T47D (cell line): ENCODE results near the gene RGSL1.
A peak's percentile ranks its signal among the peaks of the same experiment; 100 is the strongest.

Experiments
- DNase-seq, 2 experiments: peaks; one replicate each; pipeline versions ENCODE4 v3.0.0 to v3.0.0-alpha.2; 2011 to 2012; ENCODE audit warnings: low read depth in 1 of 2, low spot score in 1 of 2
- JUND ChIP-seq: IDR thresholded peaks from 2 replicates; pipeline ENCODE4 v1.6.1; 2012; ENCODE audit warnings: low read depth
- in situ Hi-C: cut with HindIII; loops from 2 replicates; pipeline ENCODE4 v1.10.0; 2016; ENCODE audit warnings: low sequenced_read_pairs, low pct_unique_long_range_greater_than_20kb

The RGSL1 gene

DNA sequence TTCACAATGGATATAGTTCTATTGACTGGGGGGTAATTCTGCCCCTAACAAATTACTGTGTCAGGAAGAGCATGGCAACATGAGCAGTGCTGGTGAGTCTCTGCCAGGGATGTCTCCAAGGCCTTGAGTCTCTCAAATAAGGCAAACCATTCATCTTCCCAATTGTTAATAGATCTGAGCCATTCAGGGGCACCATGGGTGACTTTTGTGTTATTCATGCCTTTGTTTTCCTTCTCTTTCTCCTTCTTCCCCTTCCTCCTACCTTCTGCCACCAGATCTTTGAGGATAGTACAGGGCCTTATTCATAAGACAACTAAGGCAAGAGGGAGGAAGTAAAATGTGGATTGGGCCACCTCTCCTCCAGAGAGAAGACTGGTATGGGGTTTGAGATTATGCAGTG, at the start of gene RGSL1:
Gene RGSL1, plus strand, starts transcription at position 60 of the 400 bp plus-strand sequence. Its CDS starts 20 bp downstream, at position 80.
- in situ Hi-C loops: no loop called here
- no peak for TF ChIP-seq JUND
- no peak for DNase-seq

DNA sequence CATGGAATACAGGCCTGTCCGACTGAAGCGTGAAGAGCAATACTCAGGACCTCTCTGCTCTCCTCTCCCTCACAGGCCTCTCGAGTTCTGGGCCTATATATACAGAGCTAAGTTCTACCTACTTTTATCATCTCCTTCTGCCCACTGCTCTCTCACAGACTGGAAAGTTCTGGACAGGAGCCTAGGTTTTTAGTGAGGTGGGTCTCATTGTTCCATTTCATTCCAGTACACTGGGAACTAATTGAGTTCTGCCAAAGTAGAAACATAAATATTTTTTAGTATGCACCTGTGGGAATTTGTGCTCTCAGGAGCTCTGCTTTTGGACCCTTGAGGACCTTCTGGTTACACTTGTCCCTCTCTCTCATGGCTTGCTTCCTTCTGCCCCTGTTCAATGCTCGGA, 49.4 kb upstream of the RGSL1 start, which contains the start of gene TEDDM1:
Gene TEDDM1, minus strand, starts transcription at position 101 of the 400 bp plus-strand sequence. CDS start 182 bp downstream, outside the sequence.
- in situ Hi-C loops: no loop called here
- DNase-seq: no peak
- no peak for TF ChIP-seq JUND

DNA sequence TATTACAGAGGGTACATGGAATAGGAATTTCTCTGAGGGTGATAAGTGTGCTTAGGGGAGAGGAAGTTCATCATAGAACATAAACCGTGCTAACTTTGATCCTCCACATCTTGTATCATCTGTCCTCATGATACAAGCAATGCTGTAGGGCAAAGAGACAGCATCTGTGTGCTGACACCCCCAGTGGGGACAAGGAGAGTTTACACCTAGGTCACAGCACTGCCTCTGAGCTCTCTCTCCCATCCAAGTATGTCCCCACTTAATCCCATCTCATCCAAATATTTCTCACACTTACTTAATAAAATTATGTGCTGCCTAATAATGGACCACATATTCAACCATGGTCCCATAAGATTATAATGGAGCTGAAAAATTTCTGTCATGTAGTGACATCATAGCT, 45.2 kb upstream of the RGSL1 start:
- no peak for TF ChIP-seq JUND
- in situ Hi-C loops: no loop called here
- DNase-seq: no peak

DNA sequence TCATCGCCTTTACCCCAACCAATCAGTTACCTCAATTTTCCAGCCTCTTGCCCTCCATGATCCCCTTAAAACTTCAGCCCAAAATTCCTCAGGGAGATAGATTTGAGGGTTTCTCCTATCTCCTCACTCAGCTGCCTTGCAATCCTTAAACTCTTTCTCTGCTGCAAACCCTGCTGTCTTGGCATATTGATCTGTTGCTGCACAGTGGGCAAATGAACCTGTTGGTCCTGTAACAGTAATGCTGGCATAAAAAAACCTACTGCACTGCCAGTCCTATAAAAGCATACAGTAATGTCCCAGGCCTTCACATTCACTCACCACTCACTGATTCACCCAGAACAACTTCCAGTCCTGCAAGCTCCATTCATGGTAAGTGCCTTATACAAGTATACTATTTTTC, 44.4 kb upstream of the RGSL1 start:
- no peak for DNase-seq
- in situ Hi-C loops: no loop called here
- no peak for TF ChIP-seq JUND

DNA sequence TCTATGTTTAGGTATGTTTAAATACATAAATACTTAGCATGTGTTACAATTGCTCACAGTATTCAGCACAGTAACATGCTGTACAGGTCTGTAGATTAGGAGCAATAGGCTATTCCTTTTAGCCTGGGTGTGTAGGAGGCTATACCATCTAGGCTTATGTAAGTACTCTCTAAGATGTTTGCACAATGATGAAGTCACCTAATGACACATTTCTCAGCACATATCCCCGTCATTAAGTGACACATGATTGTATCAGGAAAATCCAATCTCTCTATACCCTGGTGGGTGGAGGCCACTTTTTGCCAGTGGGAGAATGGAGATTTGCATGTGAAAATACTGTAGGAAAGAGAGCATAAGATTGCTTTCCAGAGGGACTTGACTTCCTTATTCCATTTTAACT, 43.9 kb upstream of the RGSL1 start:
- TF ChIP-seq JUND: no peak
- in situ Hi-C loops: no loop called here
- DNase-seq: no peak

DNA sequence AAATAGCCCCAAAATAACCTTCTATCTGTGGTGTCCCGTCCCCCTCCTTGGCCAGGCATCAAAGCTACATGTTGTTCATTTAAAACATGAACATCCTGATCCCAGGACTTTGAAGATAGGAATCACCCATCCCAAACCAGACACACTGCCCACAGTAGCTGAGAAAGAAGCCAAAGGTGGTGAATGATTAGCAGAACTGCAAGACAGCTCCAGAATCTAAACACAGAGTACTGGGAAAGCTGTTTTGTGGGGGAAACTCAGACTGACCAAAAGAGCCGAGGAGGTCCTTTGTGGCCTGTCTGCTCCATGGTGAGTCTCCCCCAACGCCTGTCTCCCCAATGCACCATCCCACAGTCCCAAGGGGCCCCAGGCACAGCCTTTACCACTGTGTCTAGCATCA, 42.2 kb upstream of the RGSL1 start:
- no peak for DNase-seq
- TF ChIP-seq JUND: no peak
- in situ Hi-C loops: no loop called here

DNA sequence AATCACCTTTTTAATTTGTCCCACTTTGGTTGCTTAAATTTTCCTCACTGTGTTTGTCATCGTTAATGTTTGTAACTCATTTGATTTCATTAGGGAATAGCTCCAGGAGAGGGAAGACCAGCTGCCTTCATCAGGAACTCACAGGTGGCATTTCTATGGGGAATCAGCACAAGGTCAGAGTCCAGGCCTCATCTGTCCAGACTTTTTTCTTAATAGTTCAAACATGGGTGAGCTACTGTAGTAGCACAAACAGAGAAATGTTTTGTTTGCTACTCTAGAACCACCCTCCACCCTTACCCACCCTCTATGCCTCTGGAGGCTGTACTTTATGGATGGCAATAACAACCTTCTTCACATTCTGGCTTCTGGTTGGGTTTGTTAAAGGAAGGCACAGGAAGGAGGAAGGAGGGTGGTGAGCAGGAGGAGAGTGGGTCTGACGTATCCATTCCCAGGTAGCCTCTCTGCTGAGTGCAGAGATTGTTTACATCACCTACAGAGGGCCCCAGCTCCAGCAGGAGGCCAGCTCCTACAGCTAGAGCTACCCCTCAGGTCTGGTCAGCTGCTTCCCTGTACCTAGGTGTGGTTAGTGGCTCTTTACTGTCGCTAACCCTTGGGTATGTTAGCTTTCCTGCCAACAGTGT, 41.4 kb upstream of the RGSL1 start:
- DNase-seq: no peak
- in situ Hi-C loops: no loop called here
- no peak for TF ChIP-seq JUND

DNA sequence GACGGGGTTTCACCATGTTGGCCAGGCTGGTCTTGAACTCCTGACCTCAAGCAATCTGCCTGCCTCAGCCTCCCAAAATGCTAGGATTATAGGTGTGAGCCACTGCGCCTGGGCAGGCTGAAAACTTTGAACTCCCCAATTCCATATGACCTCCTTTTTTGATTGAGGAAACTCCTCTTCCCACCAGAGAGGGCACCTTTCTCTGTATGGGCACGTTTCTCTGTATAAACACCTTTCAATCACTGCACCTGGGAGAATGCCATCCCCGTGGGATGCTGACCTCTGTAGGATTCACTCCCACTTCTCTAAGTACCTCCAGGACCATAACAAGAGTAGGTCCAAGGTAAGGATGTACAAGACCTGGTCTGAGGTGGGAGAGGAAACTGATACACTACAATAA, 39.8 kb upstream of the RGSL1 start:
- no peak for TF ChIP-seq JUND
- DNase-seq: no peak
- in situ Hi-C loops: no loop called here

DNA sequence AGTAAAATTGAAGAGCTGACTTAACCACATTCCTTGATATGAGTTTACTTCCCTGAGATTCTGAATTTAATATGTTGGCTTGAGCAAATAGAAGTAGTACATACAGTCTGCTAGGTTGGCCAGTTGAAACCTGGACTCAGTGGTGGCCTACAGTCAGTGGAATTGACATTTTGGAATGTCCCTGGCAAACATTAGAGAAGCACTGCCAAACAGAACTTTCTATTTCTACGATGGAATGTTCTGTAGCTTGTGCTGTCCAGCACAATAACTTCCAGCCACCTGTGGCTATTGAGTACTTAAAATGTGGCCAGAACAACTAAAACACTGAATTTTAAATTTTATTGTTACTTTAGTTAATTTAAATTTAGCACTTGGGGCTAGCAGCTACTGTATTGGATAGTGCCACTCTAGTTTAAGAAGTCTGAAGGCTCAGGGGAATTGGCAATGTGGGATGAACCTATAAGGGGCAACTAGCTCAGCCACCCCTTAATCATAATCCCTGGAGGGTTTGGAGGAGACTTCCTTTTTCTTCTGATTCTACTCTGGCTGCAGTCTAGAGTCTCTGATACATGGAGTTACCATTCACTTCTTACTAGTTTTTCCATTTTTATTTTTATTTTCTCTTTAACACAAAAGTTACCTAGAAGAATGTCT, 39.2 kb upstream of the RGSL1 start:
- in situ Hi-C loops: no loop called here

DNA sequence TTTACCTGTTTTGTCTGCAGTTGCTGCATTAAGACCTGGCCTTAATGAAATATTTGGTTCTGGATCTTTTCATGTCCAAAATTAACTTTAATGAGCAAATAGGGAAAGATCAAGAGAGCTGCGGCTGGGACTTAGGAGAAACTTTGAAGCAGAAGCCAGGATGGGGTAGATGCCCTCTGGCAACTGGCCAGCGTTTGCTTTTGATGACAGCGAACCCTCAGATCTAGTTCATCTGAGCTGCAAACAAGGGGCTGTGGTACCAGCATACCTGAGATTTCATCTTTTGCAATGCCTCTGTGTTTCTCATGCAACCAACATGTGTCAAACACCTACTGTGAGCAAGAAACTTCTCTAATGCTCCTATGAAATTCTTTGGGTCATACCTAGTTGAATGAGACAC, 36.5 kb upstream of the RGSL1 start:
- in situ Hi-C loops: no loop called here
- DNase-seq: no peak
- TF ChIP-seq JUND: no peak

More for the DNA sequence above, 39.2 kb upstream of the RGSL1 start:
- no peak for TF ChIP-seq JUND
- peak; percentile 18 to 56 for DNase-seq

DNA sequence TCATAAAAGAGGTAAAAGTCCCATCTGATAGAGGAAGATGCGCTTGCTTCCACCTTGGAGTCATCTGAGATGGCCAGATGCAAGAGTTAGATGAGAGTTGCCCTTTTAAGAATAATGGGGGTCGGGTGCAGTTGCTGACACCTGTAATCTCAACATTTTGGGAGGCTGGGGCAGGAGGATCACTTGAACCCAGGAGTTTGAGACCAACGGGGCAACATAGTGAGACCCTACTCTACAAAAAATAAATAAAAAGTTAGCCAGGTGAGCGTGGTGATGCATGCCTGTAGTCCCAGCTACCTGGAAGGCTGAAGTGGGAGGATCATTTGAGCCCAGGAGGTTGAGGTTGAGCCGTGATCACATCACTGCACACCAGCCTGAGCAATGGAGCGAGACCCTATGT, 36.0 kb upstream of the RGSL1 start:
- in situ Hi-C loops: no loop called here
- TF ChIP-seq JUND: no peak
- DNase-seq: no peak

DNA sequence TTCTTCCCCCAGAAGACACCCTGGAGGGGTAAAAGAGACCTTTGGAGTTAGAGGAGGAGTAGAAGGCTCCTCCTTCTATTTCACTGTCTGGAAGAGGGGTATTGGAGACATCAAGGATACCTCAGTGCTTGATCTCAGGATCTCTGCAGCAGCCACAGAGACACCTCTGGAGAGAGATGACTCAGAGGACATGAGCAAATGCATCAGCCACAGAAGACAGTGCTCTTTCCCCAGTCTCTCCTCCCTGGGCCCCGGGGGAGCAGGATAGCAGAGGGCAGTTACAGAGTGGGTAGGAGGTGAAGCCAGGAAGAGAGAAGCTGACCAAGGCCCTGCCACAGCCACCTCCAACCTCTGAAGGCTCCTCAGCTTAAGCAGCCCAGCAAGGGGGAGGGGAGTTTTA, 34.2 kb upstream of the RGSL1 start:
- no peak for DNase-seq
- in situ Hi-C loops: no loop called here
- TF ChIP-seq JUND: no peak
